Lower leg skin (tissue), 3 donors: ENCODE data around the gene DISP2.

Experiments used
- POLR2A ChIP-seq, 2 donors: fragments of 450-650 bp; IDR thresholded peaks; one replicate each; pipeline ENCODE4 v1.6.1; 2016 to 2017; ENCODE audit warnings: antibody characterized with exemption in 2 of 2, mild to moderate bottlenecking in 1 of 2, moderate library complexity in 1 of 2
- TF ChIP-seq, protein P1 (sequence below), 3 donors: fragments of 450-650 bp; IDR thresholded peaks; one replicate each; pipeline ENCODE4 v1.5.1; 2016; ENCODE audit warnings: antibody characterized with exemption in 3 of 3, mild to moderate bottlenecking in 3 of 3, moderate library complexity in 2 of 3

GRCh38 chr15:40349163-40349562 is 8.9 kb upstream of the DISP2 start:
- TF ChIP-seq, protein P1, sequence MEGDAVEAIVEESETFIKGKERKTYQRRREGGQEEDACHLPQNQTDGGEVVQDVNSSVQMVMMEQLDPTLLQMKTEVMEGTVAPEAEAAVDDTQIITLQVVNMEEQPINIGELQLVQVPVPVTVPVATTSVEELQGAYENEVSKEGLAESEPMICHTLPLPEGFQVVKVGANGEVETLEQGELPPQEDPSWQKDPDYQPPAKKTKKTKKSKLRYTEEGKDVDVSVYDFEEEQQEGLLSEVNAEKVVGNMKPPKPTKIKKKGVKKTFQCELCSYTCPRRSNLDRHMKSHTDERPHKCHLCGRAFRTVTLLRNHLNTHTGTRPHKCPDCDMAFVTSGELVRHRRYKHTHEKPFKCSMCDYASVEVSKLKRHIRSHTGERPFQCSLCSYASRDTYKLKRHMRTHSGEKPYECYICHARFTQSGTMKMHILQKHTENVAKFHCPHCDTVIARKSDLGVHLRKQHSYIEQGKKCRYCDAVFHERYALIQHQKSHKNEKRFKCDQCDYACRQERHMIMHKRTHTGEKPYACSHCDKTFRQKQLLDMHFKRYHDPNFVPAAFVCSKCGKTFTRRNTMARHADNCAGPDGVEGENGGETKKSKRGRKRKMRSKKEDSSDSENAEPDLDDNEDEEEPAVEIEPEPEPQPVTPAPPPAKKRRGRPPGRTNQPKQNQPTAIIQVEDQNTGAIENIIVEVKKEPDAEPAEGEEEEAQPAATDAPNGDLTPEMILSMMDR (IDR thresholded peaks at IDR 0.05) = no peak
- no peak for TF ChIP-seq POLR2A (IDR thresholded peaks at IDR 0.05)
